HepG2 (cell line): Measurements from ENCODE around the gene HDAC8. TPM values are rescaled to one million over a fixed set of nuclear protein-coding genes. Genes with fewer than 3 reads are reported as not detected.

Source experiments
- ATAC-seq: fragments of 200-7000 bp; cut with Tn5 transposase; 3 replicates; pipeline ENCODE4 v1.9.1; 2020; ENCODE audit warnings: mild to moderate bottlenecking, moderate library complexity
- BruUV-seq: library from RNA; stranded (reverse); fragments of 400-500 nt; replicated peaks from 2 replicates; lab custom pipeline; 2021; lab: Mats Ljungman, UMichigan
- CTCF ChIA-PET: fragments of 300-600 bp; formaldehyde crosslinking; extraction: SDS; loops from one replicate; lab custom pipeline; 2021; ENCODE audit warnings: low total read pairs, inconsistent platforms, low intra/inter-chr PET ratio; lab: Yijun Ruan, JAX
- POLR2A ChIA-PET: fragments of 350-600 bp; sonication (Branson Sonifier 250); formaldehyde crosslinking; loops from one replicate; lab custom pipeline; 2020; ENCODE audit warnings: antibody characterized with exemption, inconsistent platforms; lab: Yijun Ruan, JAX
- DNase-seq: peaks from one replicate; pipeline ENCODE4 v3.0.0-alpha.2; 2015; ENCODE audit warnings: low spot score
- FAIRE-seq: peaks from 3 replicates; lab custom pipeline; 2011; peaks lifted over from hg19 to GRCh38; lab: Jason Lieb, UNC
- H2AFZ ChIP-seq: one replicate; pipeline ENCODE4 v1.6.1; 2011; ENCODE audit warnings: low read length, inconsistent platforms
- H3K27ac ChIP-seq: fragments of 300-600 bp; 3 replicates; pipeline ENCODE4 v1.8.0; 2011; ENCODE audit warnings: mixed run types, mild to moderate bottlenecking, mixed read lengths, low read length, inconsistent platforms; ENCODE audit not compliant: insufficient read depth; ENCODE audit errors: extremely low read length
- H3K27me3 ChIP-seq, 2 experiments: fragments of 200-600 bp in 1 of 2; 2 replicates in 1 of 2; 3 replicates in 1 of 2; pipeline versions ENCODE4 v1.6.0 to v1.8.0; 2011; ENCODE audit warnings: low read length in 2 of 2, mild to moderate bottlenecking in 2 of 2, moderate library complexity in 2 of 2, inconsistent platforms in 1 of 2; ENCODE audit not compliant: insufficient read depth in 2 of 2, control insufficient read depth in 1 of 2
- H3K36me3 ChIP-seq, 2 experiments: fragments of 200-600 bp in 1 of 2; replicated peaks in 1 of 2; 2 replicates in 1 of 2; 3 replicates in 1 of 2; pipeline versions ENCODE4 v1.5.1 to v1.8.0; 2011; ENCODE audit warnings: low read length in 2 of 2, inconsistent platforms in 1 of 2; ENCODE audit not compliant: insufficient read depth in 2 of 2, control insufficient read depth in 1 of 2
- H3K4me1 ChIP-seq: 2 replicates; pipeline ENCODE4 v1.5.1; 2012; ENCODE audit warnings: low read length, inconsistent platforms; ENCODE audit not compliant: insufficient read depth
- H3K4me2 ChIP-seq: 2 replicates; pipeline ENCODE4 v1.6.0; 2011; ENCODE audit warnings: low read depth, low read length, inconsistent platforms
- H3K4me3 ChIP-seq, 3 experiments: fragments of 200-600 bp in 1 of 3; sonication (generic), shearing (Covaris generic) in 1 of 3; replicated peaks in 1 of 3; 2 replicates each; pipeline ENCODE4 v1.5.1; 2011 to 2016; ENCODE audit warnings: low read length in 3 of 3, inconsistent platforms in 2 of 3, low read depth in 2 of 3, mild to moderate bottlenecking in 2 of 3, control low read depth in 1 of 3, mixed read lengths in 1 of 3; ENCODE audit not compliant: insufficient read depth in 1 of 3
- H3K79me2 ChIP-seq: one replicate; pipeline ENCODE4 v1.6.1; 2011; ENCODE audit warnings: low read length, inconsistent platforms; ENCODE audit not compliant: insufficient read depth
- H3K9ac ChIP-seq: 2 replicates; pipeline ENCODE4 v1.6.0; 2011; ENCODE audit warnings: mild to moderate bottlenecking, low read depth, low read length, inconsistent platforms; ENCODE audit not compliant: insufficient read depth
- H3K9me3 ChIP-seq: 2 replicates; pipeline ENCODE4 v1.5.1; 2012; ENCODE audit warnings: mild to moderate bottlenecking, low read length
- H4K20me1 ChIP-seq: 2 replicates; pipeline ENCODE4 v1.6.0; 2011; ENCODE audit warnings: inconsistent platforms, mild to moderate bottlenecking, low read length, moderate library complexity; ENCODE audit not compliant: insufficient read depth
- ELF3 ChIP-seq: IDR thresholded peaks from 2 replicates; pipeline ENCODE4 v1.6.1; 2016; ENCODE audit warnings: missing genetic modification reagents, missing compliant biosample characterization
- MAFG ChIP-seq: sonication (generic); formaldehyde crosslinking; IDR thresholded peaks from 2 replicates; pipeline ENCODE4 v1.5.1; 2020; ENCODE audit warnings: mild to moderate bottlenecking, missing genetic modification reagents
- NR2F2 ChIP-seq: IDR thresholded peaks from 2 replicates; pipeline ENCODE4 v1.6.1; 2012; ENCODE audit warnings: low read depth, inconsistent platforms, borderline replicate concordance
- PAF1 ChIP-seq: IDR thresholded peaks from 2 replicates; pipeline ENCODE4 v1.6.1; 2016; ENCODE audit warnings: missing genetic modification reagents, missing compliant biosample characterization
- PRDM10 ChIP-seq: sonication (generic); formaldehyde crosslinking; IDR thresholded peaks from 2 replicates; pipeline ENCODE4 v1.4.0; 2020; ENCODE audit warnings: low read depth, missing genetic modification reagents
- SMAD1 ChIP-seq: sonication (generic); formaldehyde crosslinking; IDR thresholded peaks from 2 replicates; pipeline ENCODE4 v1.4.0; 2020; ENCODE audit warnings: missing genetic modification reagents, low read depth, mild to moderate bottlenecking, borderline replicate concordance
- SMC3 ChIP-seq: IDR thresholded peaks from 2 replicates; pipeline ENCODE4 v1.6.1; 2011; ENCODE audit warnings: low read length, improper control_type of control experiment
- STAT5B ChIP-seq: sonication (generic); formaldehyde crosslinking; IDR thresholded peaks from 2 replicates; pipeline ENCODE4 v1.4.0; 2020; ENCODE audit warnings: missing genetic modification reagents
- SUZ12 ChIP-seq: fragments of 150-350 bp; IDR thresholded peaks from 2 replicates; pipeline ENCODE4 v1.6.1; 2014; ENCODE audit warnings: low read depth, low read length
- ZBTB7B ChIP-seq: sonication (generic); formaldehyde crosslinking; IDR thresholded peaks from 2 replicates; pipeline ENCODE4 v1.4.0; 2020; ENCODE audit warnings: missing genetic modification reagents
- ZC3H13 ChIP-seq: sonication (generic); formaldehyde crosslinking; IDR thresholded peaks from 2 replicates; pipeline ENCODE4 v1.8.1; 2023; ENCODE audit warnings: mild to moderate bottlenecking, missing genetic modification reagents, moderate library complexity
- ZNF121 ChIP-seq: sonication (generic); formaldehyde crosslinking; IDR thresholded peaks from 2 replicates; pipeline ENCODE4 v1.5.0; 2020; ENCODE audit warnings: mild to moderate bottlenecking, missing genetic modification reagents
- ZNF296 ChIP-seq: sonication (generic); formaldehyde crosslinking; conservative IDR thresholded peaks from 2 replicates; pipeline ENCODE4 v1.5.0; 2020; ENCODE audit warnings: mild to moderate bottlenecking, missing genetic modification reagents
- WGBS: methylation state at CpG from one replicate; pipeline ENCODE4 v1.1.6; 2017; ENCODE audit warnings: low lambda C conversion rate; 5-methylcytosine and 5-hydroxymethylcytosine counted together
- in situ Hi-C: cut with HindIII; loops from 2 replicates; pipeline ENCODE4 v1.10.0; 2017; ENCODE audit warnings: low pct_unique_long_range_greater_than_20kb; ENCODE audit not compliant: extremely low pct_ligation_motif_present
- intact Hi-C: fragments of 100-400 bp; cut with micrococcal nuclease; formaldehyde crosslinking; loops from one replicate; pipeline ENCODE4 v1.10.0; 2022; ENCODE audit not compliant: unreplicated experiment
- polyA plus RNA-seq, 8 experiments: library from polyadenylated mRNA; depleted of rRNA in 3 of 8; stranded (reverse) in 7 of 8; unstranded in 1 of 8; fragments of >200 nt; fragmentation: Illumina TruSeq in 4 of 8; extraction: Trizol in 4 of 8; gene quantifications; 2 replicates each; pipeline versions ENCODE4 v1.2.1 to v1.2.3, GENCODE V29; 2011 to 2016; ENCODE audit warnings: low read depth in 4 of 8, missing spikeins in 1 of 8, mixed read lengths in 1 of 8; ENCODE audit not compliant: insufficient read depth in 1 of 8
- total RNA-seq, 5 experiments: library from RNA; depleted of rRNA; stranded (reverse); fragments of >200 nt; fragmentation: Illumina TruSeq; extraction: Trizol; gene quantifications; 2 replicates each; pipeline ENCODE4 v1.2.3, GENCODE V29; 2016; ENCODE audit warnings: low read depth in 1 of 5

The HDAC8 gene
- total and polyA plus RNA-seq, 2 of the 13 experiments (the other 11 are each of a cell fraction or from before 2014, with no cell fraction given), result 13.7 to 28.6 TPM

- no peaks in the 10 kb centered on the region for H3K36me3 ChIP-seq
- H2AFZ ChIP-seq, result no peak overlapping the region
- FAIRE-seq (no peak), DNase-seq (no peak), ATAC-seq (no peak)
- no TSS peak for BruUV-seq
- no peak overlapping the region for H3K4me2 ChIP-seq
- no peaks in the 10 kb centered on the region for H3K79me2 ChIP-seq
- H3K9ac ChIP-seq, result no peak overlapping the region
- H3K4me1 ChIP-seq, result no peaks in the 10 kb centered on the region
- intact Hi-C loops, result no loop called here
- no peaks in the 10 kb centered on the region for H3K9me3 ChIP-seq
- H3K27me3 ChIP-seq, result no peaks in the 10 kb centered on the region
- POLR2A ChIA-PET, result no interaction called here
- H3K27ac ChIP-seq, result no peak overlapping the region
- in situ Hi-C loops, result no loop called here
- WGBS, result 96% methylated on average over 7 of the region's 10 CpGs
- H4K20me1 ChIP-seq, result no peaks in the 10 kb centered on the region
- no peak for TF ChIP-seq ZNF296 (CRISPR knock-in tag)
- H3K4me3 ChIP-seq, result no peak overlapping the region
- CTCF ChIA-PET, result no interaction called here
These were observed 205.8 kb downstream of the HDAC8 start for GRCh38 chrX:72366701-72367454.

GRCh38 chrX:72366178-72366577 lies 206.5 kb downstream of the HDAC8 start:
- H3K4me1 ChIP-seq, result no peaks in the 10 kb centered on the region
- H3K27ac ChIP-seq, result no peak overlapping the region
- no peak for TF ChIP-seq ZNF121 (CRISPR knock-in tag)
- no peak for TF ChIP-seq ELF3 (CRISPR knock-in tag)
- no peak for TF ChIP-seq PRDM10 (CRISPR knock-in tag)
- no peak for TF ChIP-seq NR2F2
- TF ChIP-seq PAF1 (CRISPR knock-in tag), result no peak
- TF ChIP-seq SMC3, result no peak
- no peak for TF ChIP-seq SMAD1
- TF ChIP-seq MAFG (CRISPR knock-in tag), result no peak
- TF ChIP-seq ZC3H13 (CRISPR knock-in tag), result no peak
- TF ChIP-seq STAT5B (CRISPR knock-in tag), result no peak
- TF ChIP-seq SUZ12, result no peak
- TF ChIP-seq ZBTB7B (CRISPR knock-in tag), result no peak
- CTCF ChIA-PET, result no interaction called here
- H3K4me2 ChIP-seq, result no peak overlapping the region
- no peak for DNase-seq
- no peak overlapping the region for H3K9ac ChIP-seq
- no peak overlapping the region for H2AFZ ChIP-seq
- BruUV-seq, result no TSS peak
- no peaks in the 10 kb centered on the region for H3K27me3 ChIP-seq
- no peak for ATAC-seq
- WGBS, result 100% methylated on average over 4 of the region's 4 CpGs
- H4K20me1 ChIP-seq, result no peaks in the 10 kb centered on the region
- no peaks in the 10 kb centered on the region for H3K36me3 ChIP-seq
- intact Hi-C loops, result no loop called here
- in situ Hi-C loops, result no loop called here
- H3K4me3 ChIP-seq, result no peak overlapping the region
- POLR2A ChIA-PET, result no interaction called here
- no peak for FAIRE-seq
- H3K79me2 ChIP-seq, result no peaks in the 10 kb centered on the region
- no peaks in the 10 kb centered on the region for H3K9me3 ChIP-seq
